Urothelium cell line (cell line): ENCODE results near the gene CTAG1B.
"Not testable (repeated sequence)": the region's sequence is repeated elsewhere in the genome, so short reads cannot be mapped to it uniquely, and the experiment has no call there.

Experiments
- DNase-seq: peaks from one replicate; pipeline ENCODE4 v3.0.0; 2011; ENCODE audit warnings: low spot score, mixed read lengths
- FAIRE-seq: peaks from 2 replicates; lab custom pipeline; 2011; peaks lifted over from hg19 to GRCh38; lab: Jason Lieb, UNC

Gene CTAG1B

GRCh38 chrX:154592505-154592904 lies 26.6 kb downstream of the CTAG1B start:
- DNase-seq, result no peak
- FAIRE-seq, result no peak

GRCh38 chrX:154590415-154590814 lies 28.7 kb downstream of the CTAG1B start:
- not testable (repeated sequence) for DNase-seq, FAIRE-seq

- not testable (repeated sequence) for FAIRE-seq, DNase-seq
Measured at GRCh38 chrX:154584585-154585183, 34.4 kb downstream of the CTAG1B start, which contains the start of gene CTAG1A. CTAG1A (plus strand) TSS chrX:154585133; CDS start chrX:154585207, 74 bp downstream.

- DNase-seq, FAIRE-seq: not testable (repeated sequence)
Measured at GRCh38 chrX:154582994-154583393, 36.1 kb downstream of the CTAG1B start.

- FAIRE-seq, DNase-seq: not testable (repeated sequence)
Measured at GRCh38 chrX:154575076-154575475, 44.0 kb downstream of the CTAG1B start.

- FAIRE-seq, result not testable (repeated sequence)
Measured at GRCh38 chrX:154573061-154573460, 46.0 kb downstream of the CTAG1B start.

GRCh38 chrX:154570361-154570760 lies 48.7 kb downstream of the CTAG1B start:
- DNase-seq, FAIRE-seq: not testable (repeated sequence)

More at GRCh38 chrX:154573061-154573460, 46.0 kb downstream of the CTAG1B start:
- DNase-seq, result not testable (repeated sequence)
